ENCODE measurements around the gene APBA2.

DNA sequence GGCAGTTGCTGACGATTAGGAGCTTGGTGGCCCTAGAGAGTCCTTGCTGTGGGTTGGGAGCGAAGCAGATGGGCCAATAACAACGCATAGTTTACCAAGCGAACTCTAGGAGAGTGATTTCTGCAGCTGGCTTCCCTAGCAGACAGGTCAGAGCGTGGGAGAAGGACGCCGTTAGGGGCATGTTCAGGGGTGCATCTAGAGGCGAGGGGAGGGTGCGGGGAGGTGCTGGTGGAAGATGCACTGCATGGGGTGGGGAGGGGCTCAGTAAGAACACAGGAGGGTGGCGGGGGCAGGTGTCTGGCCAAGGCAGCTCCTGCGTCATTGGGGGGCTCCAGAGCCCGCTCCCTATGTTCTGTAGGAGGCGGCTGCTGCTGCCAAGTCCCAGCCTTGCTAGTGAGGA lies 8.9 kb downstream of the APBA2 start:
- TF ChIP-seq, protein P1, sequence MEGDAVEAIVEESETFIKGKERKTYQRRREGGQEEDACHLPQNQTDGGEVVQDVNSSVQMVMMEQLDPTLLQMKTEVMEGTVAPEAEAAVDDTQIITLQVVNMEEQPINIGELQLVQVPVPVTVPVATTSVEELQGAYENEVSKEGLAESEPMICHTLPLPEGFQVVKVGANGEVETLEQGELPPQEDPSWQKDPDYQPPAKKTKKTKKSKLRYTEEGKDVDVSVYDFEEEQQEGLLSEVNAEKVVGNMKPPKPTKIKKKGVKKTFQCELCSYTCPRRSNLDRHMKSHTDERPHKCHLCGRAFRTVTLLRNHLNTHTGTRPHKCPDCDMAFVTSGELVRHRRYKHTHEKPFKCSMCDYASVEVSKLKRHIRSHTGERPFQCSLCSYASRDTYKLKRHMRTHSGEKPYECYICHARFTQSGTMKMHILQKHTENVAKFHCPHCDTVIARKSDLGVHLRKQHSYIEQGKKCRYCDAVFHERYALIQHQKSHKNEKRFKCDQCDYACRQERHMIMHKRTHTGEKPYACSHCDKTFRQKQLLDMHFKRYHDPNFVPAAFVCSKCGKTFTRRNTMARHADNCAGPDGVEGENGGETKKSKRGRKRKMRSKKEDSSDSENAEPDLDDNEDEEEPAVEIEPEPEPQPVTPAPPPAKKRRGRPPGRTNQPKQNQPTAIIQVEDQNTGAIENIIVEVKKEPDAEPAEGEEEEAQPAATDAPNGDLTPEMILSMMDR (IDR thresholded peaks at IDR 0.05): no peak
- TF ChIP-seq EZH2 (IDR thresholded peaks at IDR 0.05): no peak
